Measurements from ENCODE around the gene VPS13A. TPM values are rescaled to one million over a fixed set of nuclear protein-coding genes. Genes with fewer than 3 reads are reported as not detected.

The VPS13A gene
- total RNA-seq, 4 donors from 2014 or later = 17.1 to 46.7 (median 26.7) TPM

DNA sequence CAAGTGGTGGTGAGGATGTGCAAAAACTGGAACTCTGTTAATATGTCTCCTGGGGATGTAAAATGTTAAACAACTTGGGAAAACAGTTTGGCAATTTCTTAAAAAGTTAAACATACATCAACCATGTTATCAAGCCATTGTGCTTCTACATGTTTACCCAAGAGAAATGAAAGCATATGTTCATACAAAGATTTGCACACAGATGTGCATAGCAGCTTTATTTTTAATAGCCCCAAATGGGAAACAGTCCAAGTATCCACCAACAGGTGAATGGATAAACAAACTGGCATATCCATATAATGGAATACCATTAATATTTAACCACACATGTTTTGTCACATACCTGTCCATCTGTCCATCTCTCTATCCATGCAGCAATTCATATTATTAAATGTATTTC lies 6.2 kb downstream of the VPS13A start:
- Histone ChIP-seq H3K9me3 (no peaks in the 10 kb centered on the region), H3K4me3 (no peak overlapping the region), H3K27me3 (no peaks in the 10 kb centered on the region), H3K4me1 (peaks cover 0 to 17% (median 7%) of the 10 kb centered on the region in 3 donors), H3K27ac (no peak overlapping the region), H3K36me3 (no peaks in the 10 kb centered on the region)
- DNase-seq = no peak
- intact Hi-C loops (cut with DNase I) = no loop called here
- TF ChIP-seq, protein P1, sequence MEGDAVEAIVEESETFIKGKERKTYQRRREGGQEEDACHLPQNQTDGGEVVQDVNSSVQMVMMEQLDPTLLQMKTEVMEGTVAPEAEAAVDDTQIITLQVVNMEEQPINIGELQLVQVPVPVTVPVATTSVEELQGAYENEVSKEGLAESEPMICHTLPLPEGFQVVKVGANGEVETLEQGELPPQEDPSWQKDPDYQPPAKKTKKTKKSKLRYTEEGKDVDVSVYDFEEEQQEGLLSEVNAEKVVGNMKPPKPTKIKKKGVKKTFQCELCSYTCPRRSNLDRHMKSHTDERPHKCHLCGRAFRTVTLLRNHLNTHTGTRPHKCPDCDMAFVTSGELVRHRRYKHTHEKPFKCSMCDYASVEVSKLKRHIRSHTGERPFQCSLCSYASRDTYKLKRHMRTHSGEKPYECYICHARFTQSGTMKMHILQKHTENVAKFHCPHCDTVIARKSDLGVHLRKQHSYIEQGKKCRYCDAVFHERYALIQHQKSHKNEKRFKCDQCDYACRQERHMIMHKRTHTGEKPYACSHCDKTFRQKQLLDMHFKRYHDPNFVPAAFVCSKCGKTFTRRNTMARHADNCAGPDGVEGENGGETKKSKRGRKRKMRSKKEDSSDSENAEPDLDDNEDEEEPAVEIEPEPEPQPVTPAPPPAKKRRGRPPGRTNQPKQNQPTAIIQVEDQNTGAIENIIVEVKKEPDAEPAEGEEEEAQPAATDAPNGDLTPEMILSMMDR (IDR thresholded peaks at IDR 0.05) = no peak
- no peak for TF ChIP-seq POLR2A (IDR thresholded peaks at IDR 0.05)

DNA sequence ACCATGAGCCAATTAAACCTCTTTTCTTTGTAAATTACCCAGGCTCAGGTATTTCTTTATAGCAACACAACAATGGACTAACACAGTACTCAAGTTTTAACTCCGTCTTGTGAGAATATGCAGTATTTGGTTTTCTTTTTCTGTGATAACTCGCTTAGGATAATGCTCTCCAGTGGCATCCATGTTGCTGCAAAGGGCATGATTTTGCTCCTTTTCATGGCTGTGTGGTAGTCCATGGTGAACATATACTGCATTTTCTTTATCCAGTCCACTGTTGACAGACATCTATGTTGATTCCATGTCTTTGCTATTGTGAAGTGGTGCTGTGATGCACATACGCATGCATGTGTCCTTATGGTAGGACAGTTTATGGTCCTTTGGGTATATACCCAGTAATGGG lies 10.9 kb downstream of the VPS13A start:
- TF ChIP-seq, protein P1 (IDR thresholded peaks at IDR 0.05) = no peak
- no peak for TF ChIP-seq POLR2A (IDR thresholded peaks at IDR 0.05)
- no peaks in the 10 kb centered on the region for H3K27me3 ChIP-seq
- H3K9me3 ChIP-seq = no peaks in the 10 kb centered on the region
- no peak overlapping the region for H3K4me3 ChIP-seq
- DNase-seq = no peak
- H3K4me1 ChIP-seq = no peaks in the 10 kb centered on the region
- H3K36me3 ChIP-seq = no peaks in the 10 kb centered on the region
- H3K27ac ChIP-seq = no peak overlapping the region
- WGBS, 2 donors = 100% methylated on average over 3 of the region's 3 CpGs
- intact Hi-C loops (cut with DNase I) = no loop called here

DNA sequence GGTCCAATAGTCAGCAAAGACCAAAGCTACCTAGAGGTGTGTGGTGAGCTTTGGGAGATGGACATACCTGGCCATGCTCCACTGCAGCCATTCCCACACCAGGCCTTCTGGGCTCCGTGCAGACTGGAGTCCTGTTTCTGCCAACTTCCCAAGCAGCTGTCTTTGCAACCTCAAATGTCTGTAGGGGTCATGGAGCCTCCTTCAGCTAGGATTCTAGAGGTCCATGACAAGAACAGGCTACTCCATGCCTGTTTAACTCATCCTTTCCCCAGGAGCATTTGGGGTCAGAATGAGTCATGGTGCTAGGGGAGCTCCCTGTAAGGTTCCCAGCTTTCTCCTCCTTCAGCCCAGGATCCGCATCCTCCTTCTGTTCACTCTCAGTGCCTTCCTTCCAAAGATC lies 17.1 kb downstream of the VPS13A start:
- H3K4me3 ChIP-seq = no peak overlapping the region
- no peaks in the 10 kb centered on the region for H3K27me3 ChIP-seq
- H3K27ac ChIP-seq = no peak overlapping the region
- WGBS, 2 donors = 91 to 100% methylated on average over 1 of the region's 2 CpGs
- no peaks in the 10 kb centered on the region for H3K9me3 ChIP-seq
- no peaks in the 10 kb centered on the region for H3K36me3 ChIP-seq
- TF ChIP-seq POLR2A (IDR thresholded peaks at IDR 0.05) = no peak
- TF ChIP-seq, protein P1 (IDR thresholded peaks at IDR 0.05) = no peak
- DNase-seq = no peak
- intact Hi-C loops (cut with DNase I) = no loop called here
- H3K4me1 ChIP-seq = no peaks in the 10 kb centered on the region

GRCh38 chr9:77210116-77210515 lies 32.8 kb downstream of the VPS13A start:
- intact Hi-C loops (cut with DNase I) = no loop called here
- H3K27ac ChIP-seq = no peak overlapping the region
- TF ChIP-seq POLR2A (IDR thresholded peaks at IDR 0.05) = no peak
- TF ChIP-seq, protein P1 (IDR thresholded peaks at IDR 0.05) = no peak
- WGBS, 2 donors = 92% methylated on average over 2 of the region's 2 CpGs
- H3K36me3 ChIP-seq = peaks cover 0 to 65% (median 0%) of the 10 kb centered on the region in 3 donors
- no peak overlapping the region for H3K4me3 ChIP-seq
- no peaks in the 10 kb centered on the region for H3K4me1 ChIP-seq
- H3K9me3 ChIP-seq = no peaks in the 10 kb centered on the region
- no peak for DNase-seq
- no peaks in the 10 kb centered on the region for H3K27me3 ChIP-seq

DNA sequence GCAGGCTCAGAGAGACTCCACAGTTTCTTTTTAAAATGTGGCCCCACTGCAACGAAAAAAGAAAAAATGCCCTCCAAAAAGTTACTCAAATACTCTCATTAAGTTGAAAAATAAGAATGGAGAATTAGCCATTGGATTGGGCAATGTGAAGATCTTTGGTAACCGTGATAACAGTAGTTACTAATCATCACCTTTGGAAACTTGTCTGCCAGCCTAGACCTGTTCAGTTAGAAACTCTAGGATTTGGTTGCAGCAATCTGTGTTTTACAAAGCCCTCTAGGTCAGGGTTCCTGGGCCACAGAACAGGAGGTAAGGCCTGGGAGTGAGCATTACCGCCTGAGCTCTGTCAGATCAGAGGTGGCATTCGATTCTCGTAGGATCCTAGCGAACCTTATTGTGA lies 34.2 kb downstream of the VPS13A start:
- intact Hi-C loops (cut with DNase I) = no loop called here
- 75 to 90% methylated on average over 6 of the region's 6 CpGs for WGBS, 2 donors

More for the DNA sequence above, 34.2 kb downstream of the VPS13A start:
- DNase-seq = no peak
- Histone ChIP-seq H3K9me3 (no peaks in the 10 kb centered on the region), H3K4me3 (no peak overlapping the region), H3K27me3 (no peaks in the 10 kb centered on the region), H3K4me1 (no peaks in the 10 kb centered on the region), H3K27ac (no peak overlapping the region), H3K36me3 (peaks cover 0 to 67% (median 0%) of the 10 kb centered on the region in 3 donors)
- TF ChIP-seq, protein P1 (IDR thresholded peaks at IDR 0.05) = no peak
- no peak for TF ChIP-seq POLR2A (IDR thresholded peaks at IDR 0.05)
